GM21717 (cell line): Measurements from ENCODE around the gene SELENOV.
A peak's percentile ranks its signal among the peaks of the same experiment; 100 is the strongest.
"Not testable (repeated sequence)": the region's sequence is repeated elsewhere in the genome, so short reads cannot be mapped to it uniquely, and the experiment has no call there.

ENCODE experiments used
- ATAC-seq: cut with Tn5 transposase; IDR thresholded peaks from one replicate; pipeline ENCODE4 v1.9.1; 2021; ENCODE audit warnings: mild to moderate bottlenecking, moderate library complexity; ENCODE audit not compliant: unreplicated experiment

SELENOV gene, protein sequence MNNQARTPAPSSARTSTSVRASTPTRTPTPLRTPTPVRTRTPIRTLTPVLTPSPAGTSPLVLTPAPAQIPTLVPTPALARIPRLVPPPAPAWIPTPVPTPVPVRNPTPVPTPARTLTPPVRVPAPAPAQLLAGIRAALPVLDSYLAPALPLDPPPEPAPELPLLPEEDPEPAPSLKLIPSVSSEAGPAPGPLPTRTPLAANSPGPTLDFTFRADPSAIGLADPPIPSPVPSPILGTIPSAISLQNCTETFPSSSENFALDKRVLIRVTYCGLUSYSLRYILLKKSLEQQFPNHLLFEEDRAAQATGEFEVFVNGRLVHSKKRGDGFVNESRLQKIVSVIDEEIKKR

DNA sequence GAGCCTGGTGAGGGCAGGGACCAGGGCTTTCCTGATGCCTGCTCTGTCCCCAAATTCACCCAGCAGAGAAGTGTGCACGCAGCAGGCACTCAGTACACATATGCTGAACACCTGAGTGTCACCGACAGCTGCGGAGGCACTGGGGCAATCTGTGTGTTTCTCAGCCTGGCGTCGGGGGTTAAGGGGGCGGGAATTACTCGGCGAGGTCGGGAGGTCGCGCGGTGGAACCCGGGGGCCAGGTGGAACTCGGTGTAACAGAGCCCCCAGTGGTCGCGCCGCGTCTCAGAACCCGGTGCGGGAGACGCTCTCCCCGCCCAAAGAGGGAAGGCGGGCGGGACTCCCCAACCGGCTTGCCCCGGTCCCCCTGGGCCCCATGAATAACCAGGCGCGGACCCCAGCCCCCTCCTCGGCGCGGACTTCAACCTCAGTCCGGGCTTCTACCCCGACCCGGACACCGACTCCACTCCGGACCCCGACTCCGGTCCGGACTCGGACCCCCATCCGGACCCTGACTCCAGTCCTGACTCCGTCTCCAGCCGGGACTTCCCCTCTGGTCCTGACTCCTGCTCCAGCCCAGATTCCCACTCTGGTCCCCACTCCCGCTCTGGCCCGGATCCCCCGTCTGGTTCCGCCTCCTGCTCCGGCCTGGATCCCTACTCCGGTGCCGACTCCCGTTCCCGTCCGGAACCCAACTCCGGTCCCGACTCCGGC is at the start of gene SELENOV:
Gene SELENOV (plus strand): TSS at position 300 of the 711 bp plus-strand sequence. CDS start 74 bp downstream, at position 374.
- ATAC-seq, result no peak

DNA sequence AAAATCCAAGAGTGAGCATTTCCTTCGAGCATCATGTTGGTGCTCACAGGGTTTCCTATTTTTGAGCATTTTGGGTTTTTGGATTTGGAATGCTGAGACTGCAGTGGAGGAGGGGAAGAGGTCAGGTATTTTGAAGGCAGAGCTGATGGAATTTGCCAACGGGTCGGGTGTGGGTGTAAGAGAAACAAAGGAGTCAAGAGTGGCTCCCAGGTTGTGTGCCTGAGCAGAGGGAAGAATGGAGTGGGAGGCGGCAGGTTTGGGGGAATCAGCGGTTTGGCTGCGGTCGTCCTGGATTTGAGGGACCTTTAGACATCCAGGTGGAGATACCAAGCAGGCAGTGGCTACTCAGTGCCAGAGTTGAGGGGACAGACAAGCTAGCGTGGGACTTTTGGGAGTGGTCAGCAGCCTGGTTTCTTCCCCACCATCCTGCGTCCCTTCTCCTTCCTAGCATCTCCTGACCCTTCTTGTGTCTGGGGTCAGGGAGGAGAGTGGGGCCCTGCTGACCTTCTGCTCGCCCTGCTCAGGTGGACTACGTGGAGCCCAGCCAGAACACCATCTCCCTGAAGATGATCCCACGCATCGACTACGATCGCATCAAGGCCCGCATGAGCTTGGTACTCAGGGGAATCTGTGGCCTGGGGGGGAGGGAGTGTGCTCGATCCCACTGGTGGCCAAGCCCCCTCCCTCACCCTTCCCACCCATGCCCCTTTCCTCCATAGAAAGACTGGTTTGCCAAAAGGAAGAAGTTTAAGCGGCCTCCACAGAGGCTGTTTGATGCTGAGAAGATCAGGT is 48.8 kb upstream of the SELENOV start:
- ATAC-seq, result no peak

DNA sequence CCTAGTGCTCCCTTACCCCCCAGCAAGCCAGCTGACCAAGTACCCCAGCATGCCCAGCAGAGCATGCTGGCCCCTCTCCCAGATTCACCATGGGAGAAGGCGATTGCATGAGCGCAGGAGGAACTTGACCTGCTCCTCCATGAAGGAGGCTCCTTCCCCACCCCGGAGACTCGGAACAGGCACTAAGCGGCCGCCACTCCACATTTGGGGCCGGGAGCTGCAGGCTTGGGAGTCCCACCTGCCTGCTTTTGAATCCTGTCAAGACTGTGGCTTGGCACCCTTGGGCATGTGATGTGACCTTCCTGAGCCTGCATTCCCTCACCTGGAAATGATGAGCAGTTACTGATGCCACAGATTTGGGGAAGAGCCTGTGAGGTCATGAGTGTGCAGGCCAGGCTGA is 47.0 kb upstream of the SELENOV start:
- no peak for ATAC-seq

DNA sequence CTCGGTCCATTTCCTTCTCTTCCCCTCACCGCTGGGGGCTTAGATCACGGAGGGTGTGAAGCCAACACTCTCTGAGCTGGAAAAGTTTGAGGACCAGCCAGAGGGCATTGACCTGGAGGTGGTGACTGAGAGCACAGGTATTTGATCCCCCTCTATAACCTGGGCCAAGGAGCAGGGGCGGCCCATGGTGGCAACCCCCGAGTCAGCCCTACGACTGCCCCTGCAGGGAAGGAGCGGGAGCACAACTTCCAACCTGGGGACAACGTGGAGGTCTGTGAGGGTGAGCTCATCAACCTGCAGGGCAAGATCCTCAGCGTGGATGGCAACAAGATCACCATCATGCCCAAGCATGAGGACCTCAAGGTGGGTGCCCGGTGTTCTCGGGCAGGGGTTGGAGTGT is 45.9 kb upstream of the SELENOV start:
- no peak for ATAC-seq

DNA sequence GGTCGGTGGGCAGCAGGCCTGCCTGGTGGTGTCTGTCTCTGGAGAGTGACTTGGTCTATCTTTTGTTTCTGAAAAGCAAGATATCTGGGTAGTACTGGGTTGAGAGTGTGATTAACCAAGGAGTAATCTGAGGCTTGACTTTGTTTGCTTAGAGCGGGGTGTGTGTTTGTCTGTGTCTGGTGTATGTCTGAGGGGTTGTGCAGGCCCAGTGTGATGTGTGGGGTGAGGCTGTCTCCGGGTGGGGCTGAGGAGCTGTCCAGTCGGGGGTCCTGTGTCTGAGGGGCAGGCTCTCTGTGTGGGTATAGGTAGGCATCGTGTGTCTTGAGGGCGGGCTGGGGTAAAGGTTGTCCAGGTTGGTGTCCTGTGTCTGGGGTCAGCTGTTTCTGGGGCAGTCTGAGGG is 45.4 kb upstream of the SELENOV start:
- ATAC-seq, result no peak

DNA sequence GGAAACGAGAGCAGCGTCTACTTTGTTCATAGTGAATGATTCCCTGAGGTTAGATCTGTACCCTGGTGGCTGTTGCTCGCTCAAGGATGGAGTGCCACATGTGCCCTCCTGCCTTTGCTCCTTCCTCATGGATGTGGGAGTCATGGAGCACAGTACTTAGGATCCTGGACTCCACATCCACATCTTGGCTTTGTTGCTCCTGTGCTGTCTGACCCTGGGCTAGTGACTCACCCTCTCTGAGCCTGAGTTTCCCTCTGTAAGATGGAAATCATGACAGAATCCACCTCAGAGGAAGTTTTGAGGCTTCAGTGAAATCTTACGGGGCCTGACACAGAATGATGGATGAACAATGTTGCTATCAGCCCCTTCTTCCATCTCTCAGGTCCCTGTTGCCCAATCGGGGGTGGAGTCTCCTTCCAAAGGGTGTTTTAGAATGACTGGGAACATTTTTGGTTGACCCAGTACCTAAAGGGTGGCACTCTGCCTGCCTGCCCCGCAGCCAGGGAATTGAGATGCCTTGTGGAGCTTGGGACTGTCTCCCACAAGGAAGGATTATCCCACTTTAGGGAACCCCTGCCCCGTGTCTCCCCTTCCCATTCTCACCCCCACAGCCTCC is 44.1 kb upstream of the SELENOV start:
- no peak for ATAC-seq

DNA sequence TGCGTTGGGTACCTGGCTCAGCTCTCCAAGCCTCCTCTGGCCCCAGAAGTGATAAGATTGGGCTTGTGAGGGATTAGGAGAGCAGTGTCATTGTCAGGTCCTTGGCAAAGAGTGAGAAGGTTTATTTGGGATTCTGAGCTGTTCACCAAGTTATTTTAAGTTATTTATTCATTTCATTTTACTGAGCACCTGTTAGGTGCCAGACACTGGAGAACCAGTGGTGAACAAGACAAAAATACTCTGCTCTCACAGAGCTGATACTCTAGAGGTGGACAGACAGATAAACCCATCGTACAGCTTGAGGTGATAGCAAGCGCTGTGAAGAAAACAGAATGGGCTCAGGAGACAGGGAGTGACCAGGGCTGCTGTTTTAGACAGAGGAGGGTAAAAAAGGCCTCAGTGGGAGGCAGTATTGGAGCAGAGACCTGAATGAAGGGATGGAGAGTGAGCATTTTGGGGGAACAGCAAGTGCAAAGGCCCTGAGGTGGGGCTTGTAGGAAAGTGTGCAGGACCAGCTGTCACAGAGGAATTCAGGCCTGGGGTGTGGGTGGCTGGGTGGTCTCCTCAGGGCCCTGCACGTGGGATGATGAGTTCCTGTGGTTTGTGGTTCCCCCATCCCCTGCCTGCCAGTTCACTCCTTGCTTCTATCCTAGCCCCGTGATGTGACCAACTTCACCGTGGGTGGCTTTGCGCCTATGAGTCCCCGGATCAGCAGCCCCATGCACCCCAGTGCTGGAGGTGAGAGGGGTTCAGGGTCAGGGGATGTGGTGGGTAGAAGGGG is 43.0 kb upstream of the SELENOV start:
- ATAC-seq, result no peak

DNA sequence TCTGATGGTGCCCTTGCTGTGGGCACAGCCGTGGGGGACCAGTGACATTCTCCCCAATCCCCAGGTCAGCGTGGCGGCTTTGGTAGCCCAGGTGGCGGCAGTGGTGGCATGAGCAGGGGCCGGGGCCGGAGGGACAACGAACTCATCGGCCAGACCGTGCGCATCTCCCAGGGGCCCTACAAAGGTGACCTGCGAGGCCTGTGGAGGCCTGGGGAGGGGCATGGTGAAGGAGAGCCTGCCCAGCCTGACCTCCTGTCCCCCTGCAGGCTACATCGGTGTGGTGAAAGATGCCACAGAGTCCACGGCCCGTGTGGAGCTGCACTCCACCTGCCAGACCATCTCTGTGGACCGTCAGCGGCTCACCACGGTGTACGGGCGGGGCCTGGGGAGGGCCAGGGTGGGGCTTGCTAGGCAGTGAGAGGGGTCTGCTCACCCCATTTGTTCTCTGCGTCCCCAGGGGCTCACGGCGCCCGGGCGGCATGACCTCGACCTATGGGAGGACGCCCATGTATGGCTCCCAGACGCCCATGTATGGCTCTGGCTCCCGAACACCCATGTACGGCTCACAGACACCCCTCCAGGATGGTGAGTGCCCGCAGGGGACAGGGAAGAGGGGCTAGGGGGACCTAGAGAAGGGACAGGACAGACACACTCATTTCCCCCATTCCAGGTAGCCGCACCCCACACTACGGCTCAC is 42.0 kb upstream of the SELENOV start:
- no peak for ATAC-seq

DNA sequence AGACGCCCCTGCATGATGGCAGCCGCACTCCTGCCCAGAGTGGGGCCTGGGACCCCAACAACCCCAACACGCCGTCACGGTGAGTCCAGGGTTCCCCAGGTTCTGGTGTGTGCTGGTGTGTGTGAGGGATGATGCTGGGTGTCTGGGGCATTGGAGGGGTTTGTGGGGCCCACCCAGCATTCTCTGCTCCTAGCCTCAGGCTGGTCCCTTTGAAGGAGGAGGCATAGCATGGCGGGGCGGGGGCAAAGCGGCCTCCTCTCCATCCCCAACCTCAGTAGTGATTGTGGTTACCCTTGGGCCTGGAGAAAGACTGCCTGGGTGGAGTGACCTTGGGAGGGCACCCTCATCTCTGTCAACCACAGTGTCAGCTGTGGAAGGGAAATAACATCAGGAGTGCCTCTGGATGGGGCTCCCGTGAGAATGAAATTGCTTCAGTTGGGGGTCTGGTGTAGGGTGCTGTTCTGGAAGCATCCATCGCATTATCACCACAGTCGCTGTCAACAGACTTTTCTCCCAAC is 41.4 kb upstream of the SELENOV start:
- no peak for ATAC-seq

DNA sequence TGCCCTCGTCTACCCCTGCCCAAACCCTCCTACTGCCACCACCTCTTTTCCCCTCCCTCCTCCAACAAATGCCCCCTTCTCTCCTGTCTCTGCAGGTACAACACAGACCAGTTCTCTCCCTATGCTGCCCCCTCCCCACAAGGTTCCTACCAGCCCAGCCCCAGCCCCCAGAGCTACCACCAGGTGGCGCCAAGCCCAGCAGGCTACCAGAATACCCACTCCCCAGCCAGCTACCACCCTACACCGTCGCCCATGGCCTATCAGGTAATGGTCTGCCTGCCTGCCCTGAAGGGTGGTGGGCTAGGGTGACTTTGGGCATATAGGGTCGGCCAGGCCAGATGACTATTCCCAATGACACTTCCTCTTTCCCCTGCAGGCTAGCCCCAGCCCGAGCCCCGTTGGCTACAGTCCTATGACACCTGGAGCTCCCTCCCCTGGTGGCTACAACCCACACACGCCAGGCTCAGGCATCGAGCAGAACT is 40.8 kb upstream of the SELENOV start:
- ATAC-seq, result no peak

DNA sequence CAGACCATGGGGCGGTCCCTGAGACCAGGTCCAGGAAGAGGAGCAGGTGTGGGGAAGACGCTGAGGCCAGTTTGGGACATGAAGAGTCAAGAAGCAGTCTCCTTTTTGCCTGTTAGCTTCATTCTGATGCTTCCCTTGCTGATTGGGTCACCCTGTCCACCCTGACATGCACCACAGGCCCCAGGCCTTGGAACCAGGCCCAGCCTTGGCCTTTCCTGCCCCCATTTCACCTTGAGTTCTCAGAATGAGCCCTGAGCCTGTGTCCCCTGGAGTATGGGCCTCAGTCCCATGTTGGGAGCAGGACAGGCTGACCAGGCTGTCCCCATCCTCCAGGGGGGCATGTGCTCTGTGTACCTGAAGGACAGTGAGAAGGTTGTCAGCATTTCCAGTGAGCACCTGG is 39.2 kb upstream of the SELENOV start:
- ATAC-seq, result no peak

DNA sequence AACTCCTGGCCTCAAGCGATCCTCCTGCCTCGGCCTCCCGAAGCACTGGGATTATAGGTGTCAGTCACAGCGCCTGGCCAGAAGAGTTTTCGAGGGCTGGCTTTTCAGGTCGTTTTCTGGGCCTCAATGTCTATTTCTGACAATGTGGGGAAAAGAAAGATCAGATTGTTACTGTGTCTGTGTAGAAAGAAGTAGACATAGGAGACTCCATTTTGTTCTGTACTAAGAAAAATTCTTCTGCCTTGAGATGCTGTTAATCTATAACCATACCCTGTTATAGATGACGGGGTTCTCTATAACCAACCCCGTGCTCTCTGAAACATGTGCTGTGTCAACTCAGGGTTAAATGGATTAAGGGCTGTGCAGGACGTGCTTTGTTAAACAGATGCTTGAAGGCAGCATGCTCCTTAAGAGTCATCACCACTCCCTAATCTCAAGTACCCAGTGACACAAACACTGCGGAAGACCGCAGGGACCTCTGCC is 35.6 kb upstream of the SELENOV start:
- not testable (repeated sequence) for ATAC-seq

DNA sequence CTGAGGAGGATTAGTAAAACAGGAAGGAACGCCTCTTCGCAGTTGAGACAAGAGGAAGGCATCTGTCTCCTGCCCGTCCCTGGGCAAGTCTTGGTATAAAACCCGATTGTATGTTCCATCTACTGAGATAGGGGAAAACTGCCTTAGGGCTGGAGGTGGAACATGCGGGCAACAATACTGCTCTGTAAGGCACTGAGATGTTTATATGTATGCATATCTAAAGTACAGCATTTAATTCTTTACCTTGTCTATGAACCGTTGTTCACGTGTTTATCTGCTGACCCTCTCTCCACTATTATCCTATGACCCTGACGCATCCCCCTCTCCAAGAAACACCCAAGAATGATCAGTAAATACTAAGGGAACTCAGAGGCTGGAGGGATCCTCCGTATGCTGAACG is 35.0 kb upstream of the SELENOV start:
- ATAC-seq, result no peak

DNA sequence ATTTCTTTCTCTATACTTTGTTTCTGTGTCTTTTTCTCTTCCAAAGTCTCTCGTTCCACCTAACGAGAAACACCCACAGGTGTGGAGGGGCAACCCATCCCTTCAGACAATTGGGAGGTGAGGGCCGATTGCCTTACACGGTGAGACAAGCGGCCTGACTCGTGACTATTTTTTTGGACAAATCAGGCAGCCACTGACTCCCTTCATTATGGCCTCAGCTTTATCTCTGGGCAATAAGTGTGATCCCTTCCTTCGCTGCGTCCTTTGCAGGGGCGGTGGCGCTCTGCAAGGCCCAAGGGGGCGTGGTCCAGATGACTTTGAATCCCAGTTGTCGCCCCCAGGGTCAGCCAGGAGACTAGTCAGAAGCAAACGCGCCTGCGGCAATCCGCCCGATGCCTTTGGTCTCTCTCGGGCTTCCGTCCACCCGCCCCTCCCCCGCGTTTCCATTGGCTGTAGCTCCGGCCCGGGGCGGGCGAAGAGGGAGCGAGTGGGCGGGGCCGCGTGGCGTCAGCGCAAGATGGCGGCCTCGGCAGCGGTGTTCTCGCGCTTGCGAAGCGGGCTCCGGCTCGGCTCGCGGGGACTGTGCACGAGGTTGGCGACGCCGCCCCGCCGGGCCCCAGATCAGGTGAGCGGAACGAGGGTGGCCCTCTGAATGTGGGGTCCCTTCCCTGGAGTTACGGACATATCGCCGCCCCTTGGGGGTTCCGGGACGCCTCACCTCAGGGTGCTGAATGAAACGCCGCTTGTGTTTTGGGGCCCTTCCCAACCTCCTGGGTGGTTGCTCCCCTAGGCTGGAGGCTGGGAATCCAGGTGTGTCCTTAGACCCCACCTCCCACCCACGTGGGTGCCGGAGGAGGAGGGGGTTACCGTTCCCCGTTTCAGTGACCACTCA is 34.4 kb upstream of the SELENOV start, which contains the start of gene TIMM50:
Gene TIMM50 (plus strand): TSS at position 502 of the 892 bp plus-strand sequence. CDS start 16 bp downstream, at position 518.
- peak; percentile 78 for ATAC-seq

DNA sequence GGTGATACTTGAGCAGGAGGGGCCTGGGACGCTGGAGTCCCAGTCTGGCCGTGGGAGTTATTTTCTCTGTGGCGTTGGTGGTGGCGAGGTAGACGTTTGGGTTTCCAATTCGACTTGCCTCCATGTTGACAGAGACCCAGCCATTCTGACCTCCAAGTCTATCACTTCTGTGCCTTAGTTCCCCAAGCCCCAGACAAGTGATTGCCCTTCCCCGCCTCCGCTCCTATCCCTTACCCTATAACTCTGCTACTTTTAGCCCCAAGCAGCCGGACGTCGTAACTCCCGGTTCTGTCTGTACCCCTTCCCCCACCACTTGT is 33.8 kb upstream of the SELENOV start:
- ATAC-seq, result peak; percentile 28

DNA sequence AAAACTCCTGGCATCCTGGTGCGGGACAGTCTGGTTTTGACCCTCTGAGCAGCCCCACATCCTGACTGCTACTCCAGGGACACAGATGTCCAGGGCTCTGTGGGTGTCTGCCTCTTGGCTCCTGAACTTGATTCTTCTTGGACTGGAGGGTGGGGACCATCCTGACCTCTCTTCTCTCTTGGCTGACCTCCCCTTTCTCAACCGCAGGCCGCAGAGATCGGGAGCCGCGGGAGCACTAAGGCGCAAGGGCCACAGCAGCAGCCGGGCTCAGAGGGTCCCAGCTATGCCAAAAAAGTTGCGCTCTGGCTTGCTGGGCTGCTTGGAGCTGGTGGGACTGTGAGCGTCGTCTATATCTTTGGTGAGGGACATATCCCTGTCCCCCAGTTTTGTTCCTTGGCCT is 33.3 kb upstream of the SELENOV start:
- no peak for ATAC-seq

DNA sequence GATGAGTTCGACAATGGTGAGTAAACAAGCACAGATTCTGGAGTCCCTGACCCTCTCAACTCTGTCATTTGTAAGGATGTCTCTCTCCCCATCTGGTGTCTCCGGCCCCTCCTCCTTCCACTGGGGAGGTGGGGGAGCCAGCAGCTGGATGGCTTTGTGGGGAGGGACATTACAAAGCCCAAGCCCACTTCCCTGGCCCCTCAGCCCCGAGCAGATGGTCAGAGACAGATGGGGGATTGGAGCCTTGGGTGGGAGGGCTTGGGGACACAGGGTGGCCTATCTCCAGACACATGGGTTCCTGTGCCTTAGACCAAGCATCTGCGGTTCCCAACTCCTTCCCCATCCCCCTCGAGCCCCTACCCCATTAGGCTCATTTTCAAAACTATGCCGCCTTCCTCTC is 31.8 kb upstream of the SELENOV start:
- no peak for ATAC-seq

DNA sequence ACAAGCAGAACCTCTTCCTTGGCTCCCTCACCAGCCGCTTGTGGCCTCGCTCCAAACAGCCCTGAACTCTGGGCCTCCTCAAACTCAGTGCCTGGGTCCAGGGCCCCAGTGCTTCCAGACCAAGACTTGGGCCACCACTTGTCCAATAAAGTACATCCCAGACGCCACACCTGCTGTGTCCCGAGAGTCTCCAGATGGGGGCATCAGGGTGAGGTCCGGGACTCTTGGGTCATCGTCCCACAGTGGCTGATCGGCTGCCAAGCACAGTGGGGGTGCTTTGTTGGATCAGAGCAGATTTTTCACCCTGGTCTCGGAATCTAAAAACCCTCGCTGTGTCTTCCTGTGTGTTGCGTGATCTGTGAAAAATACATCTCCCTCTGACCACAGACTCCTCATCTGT is 25.2 kb upstream of the SELENOV start:
- no peak for ATAC-seq
